Kidney capillary endothelial cell (primary cell): ENCODE measurements around the gene COL26A1.
"Not testable (repeated sequence)": the region's sequence is repeated elsewhere in the genome, so short reads cannot be mapped to it uniquely, and the experiment has no call there.

Source experiments
- DNase-seq: peaks from one replicate; pipeline ENCODE4 v3.0.0-alpha.2; 2018; ENCODE audit warnings: low spot score

COL26A1 gene

DNA sequence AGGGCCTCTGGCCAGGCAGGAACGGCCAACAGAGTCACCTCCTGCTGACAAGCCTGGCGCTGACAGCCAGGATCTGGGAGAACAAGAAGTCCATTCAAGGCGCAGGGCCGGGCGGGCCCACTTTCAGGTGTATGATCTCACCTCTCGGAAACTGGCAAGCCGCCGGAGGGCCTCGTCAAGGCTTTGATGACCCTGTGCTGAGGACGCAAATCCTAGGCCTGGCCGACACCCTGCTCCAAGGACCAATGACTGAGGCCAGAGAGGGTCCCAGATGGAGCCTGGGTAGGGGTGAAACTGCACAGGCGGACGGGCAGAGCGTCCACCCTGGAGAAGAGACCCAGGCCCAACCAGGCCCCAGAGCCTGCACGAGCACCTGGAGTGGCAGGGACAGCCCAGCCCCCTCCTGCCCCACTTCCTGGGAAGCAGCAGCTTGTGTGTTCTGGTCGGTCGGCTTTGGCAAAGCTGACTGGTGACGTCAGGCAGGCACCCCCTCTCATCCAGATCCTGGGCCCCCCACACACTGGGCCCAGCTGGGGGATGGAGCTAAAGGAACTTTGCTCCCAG, 235.8 kb downstream of the COL26A1 start:
- no peak for DNase-seq

DNA sequence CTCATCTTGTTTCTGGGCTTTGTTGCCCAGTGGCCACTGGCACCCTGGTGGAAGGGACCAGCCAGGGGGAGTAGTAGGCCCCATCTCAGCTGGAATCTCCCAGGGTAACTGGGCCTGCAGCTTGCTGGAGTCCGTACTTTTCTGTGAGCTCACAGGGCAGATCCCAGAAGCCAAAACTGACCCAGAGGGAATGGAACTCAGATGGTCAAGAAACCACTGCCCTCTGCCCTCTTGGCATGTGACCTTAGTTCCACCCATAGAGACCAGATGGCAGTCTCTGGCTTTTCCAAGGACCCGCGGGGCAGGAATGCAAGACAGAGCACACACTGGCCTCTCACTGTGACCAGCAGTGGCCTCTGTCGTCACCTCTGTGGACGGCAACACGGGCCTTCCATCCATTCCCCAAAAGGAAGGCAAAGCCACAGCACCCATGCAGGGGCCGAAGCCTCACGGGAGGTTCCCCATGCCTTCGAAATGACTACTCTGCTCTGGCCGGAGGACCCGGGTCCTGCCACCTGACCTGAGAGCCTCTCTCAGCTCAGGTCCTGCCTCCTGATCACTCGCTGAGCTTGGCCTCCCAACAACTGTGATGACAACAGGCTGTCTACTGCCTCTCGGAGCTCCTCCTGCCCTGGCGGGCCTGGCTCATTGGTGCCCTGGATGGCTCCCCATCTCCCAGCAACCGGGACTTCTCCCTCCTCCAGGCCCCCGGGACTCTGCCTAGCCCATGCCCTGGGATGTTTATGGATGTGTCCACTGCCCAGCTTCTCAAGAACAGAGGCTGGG, 236.5 kb downstream of the COL26A1 start:
- DNase-seq, result no peak

DNA sequence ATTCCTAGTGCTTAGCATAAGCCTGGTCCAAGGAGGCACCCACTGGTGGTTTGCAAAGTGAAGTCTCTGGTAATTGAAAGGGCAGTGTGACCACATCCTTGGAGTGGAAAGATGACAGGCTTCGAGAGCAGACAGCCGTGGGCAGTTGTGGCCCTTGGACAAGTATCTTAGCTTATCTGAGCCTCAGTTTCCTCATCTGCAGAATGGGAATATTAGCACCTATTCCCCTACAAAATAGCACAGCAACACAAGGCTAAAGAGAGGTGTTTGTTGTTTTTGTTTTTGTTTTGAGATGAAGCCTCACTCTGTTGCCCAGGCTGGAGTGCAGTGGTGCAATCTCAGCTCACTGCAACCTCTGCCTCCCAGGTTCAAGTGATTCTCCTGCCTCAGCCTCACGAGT, 237.1 kb downstream of the COL26A1 start:
- no peak for DNase-seq

DNA sequence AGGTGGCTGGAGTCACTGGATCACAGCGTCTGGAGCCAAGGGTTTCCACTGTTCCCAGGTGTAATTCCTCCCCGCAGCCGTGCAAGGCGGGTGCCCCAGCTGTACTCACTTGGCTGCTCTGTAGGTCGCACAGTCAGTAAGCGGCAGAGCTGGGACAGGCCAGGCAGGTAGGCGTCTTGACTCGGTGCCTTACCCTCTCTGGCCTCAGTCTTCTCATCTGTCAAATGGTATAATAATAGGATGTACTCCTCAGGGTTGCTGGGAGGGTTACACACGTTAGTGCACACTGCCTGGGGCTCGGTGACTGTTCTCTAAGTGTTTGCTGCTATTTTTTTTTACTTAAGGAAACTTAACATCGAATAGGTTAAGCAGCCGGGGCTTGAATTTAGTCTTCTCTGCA, 239.4 kb downstream of the COL26A1 start:
- no peak for DNase-seq

DNA sequence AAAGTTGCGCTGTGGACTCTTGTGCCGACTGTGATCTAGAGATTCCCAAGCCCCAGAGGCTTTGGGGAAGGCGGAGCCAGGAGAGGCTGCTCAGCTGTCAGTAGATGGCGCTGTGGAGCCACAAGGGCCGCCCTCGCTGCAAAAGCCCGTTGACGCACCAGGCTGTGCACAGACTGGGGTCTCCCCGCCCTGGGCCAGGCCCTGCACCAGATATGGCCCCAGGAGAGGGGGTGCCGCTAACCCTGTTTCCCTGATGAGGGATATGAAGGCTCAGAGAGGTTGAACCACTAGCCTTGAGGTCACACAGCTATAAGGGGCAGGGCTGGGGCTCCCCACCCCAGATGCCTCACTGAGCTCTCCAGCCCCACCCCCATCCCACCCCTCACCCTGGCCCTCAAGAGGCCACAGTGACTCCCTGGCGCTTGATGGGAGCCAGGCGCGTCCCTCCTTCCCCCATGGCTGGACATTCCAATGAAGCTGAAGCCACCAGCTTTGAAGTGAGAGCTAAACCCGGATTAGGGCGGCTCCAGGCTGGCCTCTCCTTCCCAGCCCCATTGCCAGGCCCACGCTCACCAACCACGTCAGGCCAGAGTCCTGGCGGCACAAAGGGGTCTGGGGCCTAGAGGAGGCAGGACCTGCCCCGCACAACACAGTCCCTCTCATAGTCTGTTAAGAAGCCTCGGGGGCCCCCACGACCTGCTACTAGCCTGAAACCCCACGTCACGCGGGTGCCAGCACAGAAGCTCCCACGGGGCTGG, 240.0 kb downstream of the COL26A1 start:
- DNase-seq, result peak; percentile 70

DNA sequence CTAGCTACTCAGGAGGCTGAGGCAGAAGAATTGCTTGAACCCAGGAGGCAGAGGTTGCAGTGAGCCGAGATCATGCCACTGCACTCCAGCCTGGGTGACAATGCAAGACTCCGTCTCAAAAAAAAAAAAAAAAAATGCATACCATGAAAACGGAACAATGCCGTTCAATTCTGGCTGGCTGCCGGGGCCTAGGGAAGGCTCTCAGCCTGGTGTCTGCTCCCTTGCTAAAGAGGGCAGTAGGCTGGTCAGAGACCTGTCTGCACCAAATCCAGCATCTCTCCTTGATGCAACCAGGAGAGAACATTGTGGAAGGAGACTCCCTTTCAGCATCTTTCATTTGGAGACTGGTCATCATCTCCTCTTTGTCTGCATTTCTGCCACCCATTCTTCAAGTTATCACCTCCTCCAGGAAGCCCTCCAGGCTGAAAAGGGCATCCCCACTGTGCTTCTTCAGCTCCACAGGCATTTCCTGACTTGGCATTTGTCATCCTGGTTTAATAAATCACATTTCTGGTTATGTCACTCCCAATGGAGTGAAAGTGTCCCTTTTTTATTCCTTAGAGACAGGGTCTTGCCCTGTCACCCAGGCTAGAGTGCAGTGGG, 241.8 kb downstream of the COL26A1 start:
- no peak for DNase-seq

DNA sequence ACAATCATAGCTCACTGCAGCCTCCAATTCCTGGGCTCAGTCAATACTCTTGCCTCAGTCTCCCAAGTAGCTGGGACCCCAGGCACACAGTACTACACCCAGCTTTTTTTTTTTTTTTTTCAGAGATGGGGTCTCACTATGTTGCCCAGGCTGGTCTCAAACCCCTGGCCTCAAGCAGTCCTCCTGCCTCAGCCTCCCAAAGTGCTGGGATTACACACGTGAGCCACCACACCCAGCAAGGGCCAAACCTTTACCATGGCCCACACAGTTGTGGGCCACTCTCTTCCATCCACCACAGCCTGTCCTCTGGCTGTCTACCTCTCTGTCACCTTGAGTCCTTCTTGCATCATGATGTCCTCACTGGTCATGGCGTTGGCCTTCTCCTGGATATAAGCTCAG, 242.3 kb downstream of the COL26A1 start:
- DNase-seq, result not testable (repeated sequence)

DNA sequence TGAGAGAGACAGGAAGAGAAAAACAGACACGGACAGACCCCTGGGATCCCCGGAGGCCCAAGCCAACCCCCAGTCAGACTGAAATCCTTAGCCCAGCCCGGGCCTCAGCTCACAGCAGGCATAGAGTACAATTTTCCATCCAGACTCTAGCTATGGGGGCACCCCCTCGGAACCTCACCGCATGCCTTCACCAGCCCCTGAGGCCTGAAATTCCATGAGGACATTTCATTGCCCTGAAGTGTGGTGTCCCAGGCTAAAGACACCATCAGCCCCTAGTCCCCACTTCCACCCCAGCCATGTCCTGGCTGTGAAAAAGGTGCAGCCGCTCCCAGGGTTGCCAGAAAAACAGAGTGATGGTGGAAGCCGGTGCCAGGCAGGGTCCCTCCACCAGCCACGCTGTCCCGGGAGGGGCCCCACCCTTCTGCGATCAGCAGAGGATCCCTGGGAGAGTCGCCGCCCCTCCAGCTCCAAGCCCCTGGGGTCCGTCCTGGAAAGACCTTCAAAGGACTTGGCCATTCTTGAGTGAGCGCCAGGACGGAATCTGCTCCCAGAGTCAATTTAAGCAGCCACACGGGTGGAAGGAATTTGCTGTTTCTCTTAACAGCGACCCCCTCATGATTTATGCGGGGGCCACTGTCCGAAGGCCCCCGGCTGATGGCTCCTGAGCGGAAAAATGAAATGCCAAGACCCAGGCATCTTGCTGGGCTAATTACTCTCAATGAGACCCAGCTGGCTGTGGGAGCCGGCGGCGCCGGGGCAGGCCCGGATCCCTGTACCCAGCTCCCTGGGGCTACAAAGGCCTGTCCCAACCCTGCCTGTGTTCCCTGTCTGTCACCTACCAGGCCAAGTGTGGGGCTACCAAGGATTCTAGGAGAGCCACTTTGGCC, 243.2 kb downstream of the COL26A1 start:
- DNase-seq, result no peak

DNA sequence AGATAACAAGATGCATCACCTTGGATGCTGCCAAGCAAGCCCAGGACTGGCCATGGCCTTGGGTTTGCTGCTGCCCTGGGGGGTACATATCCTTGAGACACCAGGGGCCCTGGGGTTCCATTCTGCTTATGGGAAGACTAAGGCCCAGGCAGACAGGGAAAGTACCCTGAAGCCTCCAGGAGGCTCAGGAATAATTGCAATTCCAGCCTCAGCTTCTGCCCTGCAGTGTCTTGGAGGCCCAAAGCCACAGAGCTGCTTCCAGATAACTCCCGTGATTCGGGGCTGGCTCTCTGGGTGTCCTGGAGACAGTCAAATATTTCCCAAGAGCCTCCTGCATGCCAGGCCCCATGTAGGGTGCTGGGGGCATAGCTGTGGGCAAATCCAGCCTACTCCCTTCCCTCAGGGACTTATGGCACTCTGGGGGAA, 243.8 kb downstream of the COL26A1 start:
- DNase-seq, result no peak
